ENCODE measurements around the gene TMEM107. TPM values are rescaled to one million over a fixed set of nuclear protein-coding genes. Genes with fewer than 3 reads are reported as not detected.

The TMEM107 gene
- total and polyA plus RNA-seq, 10 of the 15 experiments (the other 5 are each of a cell fraction or from before 2014, with no cell fraction given): 7.9 to 38.7 (median 22.9) TPM

DNA sequence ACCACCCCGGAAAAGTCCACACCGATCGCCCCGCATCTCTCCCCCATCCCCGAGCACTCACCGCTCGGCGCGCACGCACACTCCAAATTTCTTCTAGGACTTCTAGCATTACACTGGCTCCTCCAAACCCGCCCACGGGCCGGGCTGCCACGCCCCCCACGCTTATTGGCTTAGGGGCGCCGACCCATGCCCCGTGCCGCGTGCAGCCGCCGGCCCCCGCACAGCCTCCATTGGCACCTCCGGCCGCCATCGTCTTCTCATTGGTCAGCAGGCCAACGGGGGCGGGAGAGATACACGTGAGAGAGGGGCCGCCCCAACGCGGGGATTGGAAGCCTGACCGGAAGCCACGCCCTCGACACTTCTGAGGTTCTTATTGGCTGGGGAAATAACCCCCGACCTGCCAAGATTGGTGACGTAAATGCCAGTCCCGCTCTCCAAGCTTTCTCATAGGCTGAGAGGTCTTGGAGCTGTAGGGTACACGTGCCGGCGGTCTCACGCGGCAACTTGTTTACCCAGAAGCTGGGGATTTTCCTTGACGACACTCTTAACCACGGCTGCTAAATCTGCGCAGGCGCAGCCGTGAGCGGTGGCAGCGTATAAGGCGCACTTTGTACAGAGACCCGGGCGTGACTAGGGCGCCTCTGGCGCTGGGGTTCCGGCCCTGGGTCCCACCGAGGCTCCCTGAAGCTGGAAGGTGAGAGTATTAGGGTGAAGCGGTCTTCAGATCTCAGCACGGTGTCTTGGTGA, 19.8 kb downstream of the TMEM107 start (continued):
- TF ChIP-seq HSF1 (IDR thresholded peaks at IDR 0.05; ENCODE audit: low read depth, low read length): 0 out of 2 replicates have a peak, but pooled peaks have one; percentile 45
- TF ChIP-seq HDAC2 (IDR thresholded peaks at IDR 0.05): no peak
- TF ChIP-seq RBBP5 (conservative IDR thresholded peaks at IDR 0.05): no peak
- TF ChIP-seq, protein P1, sequence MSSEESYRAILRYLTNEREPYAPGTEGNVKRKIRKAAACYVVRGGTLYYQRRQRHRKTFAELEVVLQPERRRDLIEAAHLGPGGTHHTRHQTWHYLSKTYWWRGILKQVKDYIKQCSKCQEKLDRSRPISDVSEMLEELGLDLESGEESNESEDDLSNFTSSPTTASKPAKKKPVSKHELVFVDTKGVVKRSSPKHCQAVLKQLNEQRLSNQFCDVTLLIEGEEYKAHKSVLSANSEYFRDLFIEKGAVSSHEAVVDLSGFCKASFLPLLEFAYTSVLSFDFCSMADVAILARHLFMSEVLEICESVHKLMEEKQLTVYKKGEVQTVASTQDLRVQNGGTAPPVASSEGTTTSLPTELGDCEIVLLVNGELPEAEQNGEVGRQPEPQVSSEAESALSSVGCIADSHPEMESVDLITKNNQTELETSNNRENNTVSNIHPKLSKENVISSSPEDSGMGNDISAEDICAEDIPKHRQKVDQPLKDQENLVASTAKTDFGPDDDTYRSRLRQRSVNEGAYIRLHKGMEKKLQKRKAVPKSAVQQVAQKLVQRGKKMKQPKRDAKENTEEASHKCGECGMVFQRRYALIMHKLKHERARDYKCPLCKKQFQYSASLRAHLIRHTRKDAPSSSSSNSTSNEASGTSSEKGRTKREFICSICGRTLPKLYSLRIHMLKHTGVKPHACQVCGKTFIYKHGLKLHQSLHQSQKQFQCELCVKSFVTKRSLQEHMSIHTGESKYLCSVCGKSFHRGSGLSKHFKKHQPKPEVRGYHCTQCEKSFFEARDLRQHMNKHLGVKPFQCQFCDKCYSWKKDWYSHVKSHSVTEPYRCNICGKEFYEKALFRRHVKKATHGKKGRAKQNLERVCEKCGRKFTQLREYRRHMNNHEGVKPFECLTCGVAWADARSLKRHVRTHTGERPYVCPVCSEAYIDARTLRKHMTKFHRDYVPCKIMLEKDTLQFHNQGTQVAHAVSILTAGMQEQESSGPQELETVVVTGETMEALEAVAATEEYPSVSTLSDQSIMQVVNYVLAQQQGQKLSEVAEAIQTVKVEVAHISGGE (CRISPR knock-in tag; IDR thresholded peaks at IDR 0.05): peak; percentile 84
- peak in 1 of 2 experiments; percentile 82; a peak in 1 of 4 replicates for TF ChIP-seq IKZF2 (IDR thresholded peaks at IDR 0.05)
- TF ChIP-seq, protein P2, sequence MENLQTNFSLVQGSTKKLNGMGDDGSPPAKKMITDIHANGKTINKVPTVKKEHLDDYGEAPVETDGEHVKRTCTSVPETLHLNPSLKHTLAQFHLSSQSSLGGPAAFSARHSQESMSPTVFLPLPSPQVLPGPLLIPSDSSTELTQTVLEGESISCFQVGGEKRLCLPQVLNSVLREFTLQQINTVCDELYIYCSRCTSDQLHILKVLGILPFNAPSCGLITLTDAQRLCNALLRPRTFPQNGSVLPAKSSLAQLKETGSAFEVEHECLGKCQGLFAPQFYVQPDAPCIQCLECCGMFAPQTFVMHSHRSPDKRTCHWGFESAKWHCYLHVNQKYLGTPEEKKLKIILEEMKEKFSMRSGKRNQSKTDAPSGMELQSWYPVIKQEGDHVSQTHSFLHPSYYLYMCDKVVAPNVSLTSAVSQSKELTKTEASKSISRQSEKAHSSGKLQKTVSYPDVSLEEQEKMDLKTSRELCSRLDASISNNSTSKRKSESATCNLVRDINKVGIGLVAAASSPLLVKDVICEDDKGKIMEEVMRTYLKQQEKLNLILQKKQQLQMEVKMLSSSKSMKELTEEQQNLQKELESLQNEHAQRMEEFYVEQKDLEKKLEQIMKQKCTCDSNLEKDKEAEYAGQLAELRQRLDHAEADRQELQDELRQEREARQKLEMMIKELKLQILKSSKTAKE (IDR thresholded peaks at IDR 0.05; ENCODE audit: low read depth, poor library complexity, severe bottlenecking): no peak
- TF ChIP-seq ZBED1 (IDR thresholded peaks at IDR 0.05; ENCODE audit: borderline replicate concordance): no peak
- no peak for TF ChIP-seq LARP7 (IDR thresholded peaks at IDR 0.05)
- TF ChIP-seq ZBTB4 (CRISPR knock-in tag; IDR thresholded peaks at IDR 0.05): no peak
- TF ChIP-seq, protein P3, sequence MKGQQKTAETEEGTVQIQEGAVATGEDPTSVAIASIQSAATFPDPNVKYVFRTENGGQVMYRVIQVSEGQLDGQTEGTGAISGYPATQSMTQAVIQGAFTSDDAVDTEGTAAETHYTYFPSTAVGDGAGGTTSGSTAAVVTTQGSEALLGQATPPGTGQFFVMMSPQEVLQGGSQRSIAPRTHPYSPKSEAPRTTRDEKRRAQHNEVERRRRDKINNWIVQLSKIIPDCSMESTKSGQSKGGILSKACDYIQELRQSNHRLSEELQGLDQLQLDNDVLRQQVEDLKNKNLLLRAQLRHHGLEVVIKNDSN (IDR thresholded peaks at IDR 0.05; ENCODE audit: borderline replicate concordance, extremely low read length, insufficient read depth, low read depth, low read length): peak; percentile 47
- no peak for TF ChIP-seq SPI1 (IDR thresholded peaks at IDR 0.05; ENCODE audit: borderline replicate concordance, insufficient read depth, low read depth, low read length)
- no peak for TF ChIP-seq ZNF24 (IDR thresholded peaks at IDR 0.05)
- TF ChIP-seq MTA3 (IDR thresholded peaks at IDR 0.05; ENCODE audit: borderline replicate concordance, low read length): no peak
- no peak for TF ChIP-seq SMARCA5 (IDR thresholded peaks at IDR 0.05)
- no peak for TF ChIP-seq STAT1 (conservative IDR thresholded peaks at IDR 0.05)
- TF ChIP-seq ESRRA (IDR thresholded peaks at IDR 0.05; ENCODE audit: low read length): no peak
- TF ChIP-seq CEBPB (IDR thresholded peaks at IDR 0.05; ENCODE audit: borderline replicate concordance in 1 of 2, low read depth in 2 of 2, low read length in 2 of 2): no peak
